ENCODE data around the gene FHIT.

The FHIT gene

GRCh38 chr3:61169621-61170251, 81.5 kb downstream of the FHIT start:
- H3K4me3 ChIP-seq (ENCODE audit: low read depth, low read length) = no peak overlapping the region
- no peak for TF ChIP-seq CTCF (IDR thresholded peaks at IDR 0.05; ENCODE audit: low read depth, low read length, missing control alignments)
- DNase-seq (ENCODE audit: low read depth) = no peak

- no peak for DNase-seq (ENCODE audit: low read depth)
- no peak for TF ChIP-seq CTCF (IDR thresholded peaks at IDR 0.05; ENCODE audit: low read depth, low read length, missing control alignments)
These were observed 83.0 kb downstream of the FHIT start for GRCh38 chr3:61168286-61168685.

DNA sequence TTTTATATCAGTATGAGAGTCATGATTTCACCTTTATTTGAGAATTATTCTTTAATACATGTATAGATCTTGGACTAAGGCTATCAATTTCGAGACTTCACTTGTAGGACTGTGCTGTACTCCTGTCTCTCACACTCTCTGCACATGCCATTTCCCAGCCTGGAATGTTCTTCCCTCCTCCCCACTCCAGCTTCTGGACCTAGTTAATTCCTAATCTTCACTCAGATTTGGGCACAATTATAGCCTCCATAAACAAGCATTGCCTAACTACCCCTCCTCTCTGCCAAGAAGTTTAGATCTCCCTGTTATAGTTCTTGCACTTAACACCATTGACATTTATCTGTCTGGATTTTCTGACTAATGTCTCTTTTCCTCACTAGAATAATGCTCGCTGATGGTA, 88.3 kb downstream of the FHIT start:
- DNase-seq (ENCODE audit: low read depth) = no peak

More at GRCh38 chr3:61168286-61168685, 83.0 kb downstream of the FHIT start:
- H3K4me3 ChIP-seq (ENCODE audit: low read depth, low read length) = no peak overlapping the region

DNA sequence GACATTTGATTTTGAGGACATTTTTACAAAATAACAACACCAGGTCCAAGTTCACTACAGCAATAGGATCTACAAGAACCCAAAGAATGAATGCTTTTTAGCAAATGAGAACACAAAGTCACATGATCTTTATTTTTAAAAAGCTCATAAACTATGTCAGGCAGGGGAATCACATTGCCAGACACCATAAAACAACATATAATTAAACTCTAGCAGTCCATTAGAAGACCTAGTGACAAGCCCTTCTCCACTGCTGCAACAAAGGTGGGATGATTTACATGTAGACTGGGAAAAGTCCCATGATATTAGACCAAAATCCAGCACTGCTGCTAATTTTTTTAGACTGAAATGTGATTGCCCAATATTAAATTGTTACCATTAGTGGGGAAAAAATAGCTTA, 92.6 kb downstream of the FHIT start:
- no peak for DNase-seq (ENCODE audit: low read depth)
- no peak for TF ChIP-seq CTCF (IDR thresholded peaks at IDR 0.05; ENCODE audit: low read depth, low read length, missing control alignments)
- H3K4me3 ChIP-seq (ENCODE audit: low read depth, low read length) = no peak overlapping the region

More for the DNA sequence above, 88.3 kb downstream of the FHIT start:
- no peak overlapping the region for H3K4me3 ChIP-seq (ENCODE audit: low read depth, low read length)
- no peak for TF ChIP-seq CTCF (IDR thresholded peaks at IDR 0.05; ENCODE audit: low read depth, low read length, missing control alignments)

- no peak for TF ChIP-seq CTCF (IDR thresholded peaks at IDR 0.05; ENCODE audit: low read depth, low read length, missing control alignments)
- DNase-seq (ENCODE audit: low read depth) = no peak
- no peak overlapping the region for H3K4me3 ChIP-seq (ENCODE audit: low read depth, low read length)
These were observed 93.0 kb downstream of the FHIT start for GRCh38 chr3:61158216-61158615.

GRCh38 chr3:61157414-61157813, 93.8 kb downstream of the FHIT start:
- no peak overlapping the region for H3K4me3 ChIP-seq (ENCODE audit: low read depth, low read length)
- DNase-seq (ENCODE audit: low read depth) = no peak
- TF ChIP-seq CTCF (IDR thresholded peaks at IDR 0.05; ENCODE audit: low read depth, low read length, missing control alignments) = no peak

- no peak for TF ChIP-seq CTCF (IDR thresholded peaks at IDR 0.05; ENCODE audit: low read depth, low read length, missing control alignments)
- no peak overlapping the region for H3K4me3 ChIP-seq (ENCODE audit: low read depth, low read length)
- DNase-seq (ENCODE audit: low read depth) = no peak
These were observed 95.5 kb downstream of the FHIT start for GRCh38 chr3:61155701-61156292.
